Thyroid gland (tissue), 4 donors: Measurements from ENCODE around the gene MYO18A. TPM values are rescaled to one million over a fixed set of nuclear protein-coding genes. Genes with fewer than 3 reads are reported as not detected.

Experiments used
- DNase-seq, 2 donors: peaks; one replicate each; pipeline ENCODE4 v3.0.0-alpha.2; 2019
- H3K27ac ChIP-seq, 3 donors: fragments of 200-600 bp; sonication (generic); 1 replicate in 2 of 3; 2 replicates in 1 of 3; pipeline ENCODE4 v1.5.1; 2016 to 2019; ENCODE audit warnings: mild to moderate bottlenecking in 1 of 3, moderate library complexity in 1 of 3
- H3K27me3 ChIP-seq: fragments of 200-600 bp; sonication (generic); one replicate; pipeline ENCODE4 v1.5.1; 2019
- H3K36me3 ChIP-seq, 2 donors: fragments of 200-600 bp; sonication (generic); one replicate each; pipeline ENCODE4 v1.5.1; 2016 to 2019
- H3K4me1 ChIP-seq, 2 donors: fragments of 200-600 bp; sonication (generic); one replicate each; pipeline ENCODE4 v1.5.1; 2017 to 2019
- H3K4me3 ChIP-seq, 3 donors: fragments of 200-600 bp; sonication (generic); replicated peaks in 1 of 3; 1 replicate in 2 of 3; 2 replicates in 1 of 3; pipeline ENCODE4 v1.5.1; 2016; ENCODE audit warnings: mild to moderate bottlenecking in 1 of 3
- H3K9me3 ChIP-seq: fragments of 200-600 bp; sonication (generic); one replicate; pipeline ENCODE4 v1.5.1; 2017
- POLR2A ChIP-seq, 2 donors: fragments of 450-650 bp; IDR thresholded peaks; one replicate each; pipeline ENCODE4 v1.6.1; 2017; ENCODE audit warnings: antibody characterized with exemption in 2 of 2, mild to moderate bottlenecking in 2 of 2, moderate library complexity in 1 of 2
- WGBS, 2 donors: methylation state at CpG; one replicate each; pipeline ENCODE4 v1.1.5; 2017; 5-methylcytosine and 5-hydroxymethylcytosine counted together
- intact Hi-C: fragments of 100-400 bp; cut with DNase I; formaldehyde crosslinking; loops from one replicate; pipeline ENCODE4 v1.15.1; 2023
- total RNA-seq, 4 donors: library from RNA; depleted of rRNA; stranded (reverse); fragments of >200 nt; gene quantifications; one replicate each; pipeline ENCODE4 v1.2.3, GENCODE V29; 2016
- TF ChIP-seq, protein P1 (sequence below), 6 experiments: fragments of 200-600 bp in 3 of 6; fragments of 450-650 bp in 3 of 6; sonication (generic) in 3 of 6; IDR thresholded peaks; one replicate each; pipeline ENCODE4 v1.5.1; 2016 to 2019; ENCODE audit warnings: antibody characterized with exemption in 6 of 6, mild to moderate bottlenecking in 2 of 6, inconsistent platforms in 1 of 6, moderate library complexity in 1 of 6

MYO18A gene
- total RNA-seq, 4 donors from 2014 or later, result 32.1 to 49.8 (median 40.6) TPM

DNA sequence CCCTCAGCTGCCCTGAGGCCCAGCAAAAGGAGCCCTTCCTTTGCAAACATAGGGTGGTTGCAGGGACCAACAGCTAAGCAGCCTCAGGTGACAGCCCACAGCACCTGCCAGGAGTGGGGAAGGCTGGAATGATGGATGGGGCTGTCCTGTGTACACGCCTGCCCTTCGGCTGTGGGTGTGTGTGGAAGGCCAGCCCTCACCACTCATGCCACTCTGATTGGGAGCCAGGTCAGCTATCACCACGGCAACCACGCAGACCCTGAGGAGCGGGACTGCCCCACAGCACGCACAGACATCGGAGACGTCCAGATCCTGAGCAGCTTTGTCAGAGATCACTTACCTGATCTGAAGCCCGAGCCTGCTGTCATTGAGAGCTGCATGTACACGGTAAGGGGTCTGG is 125.4 kb downstream of the MYO18A start:
- intact Hi-C loops, result no loop called here
- no peak for DNase-seq
- TF ChIP-seq, protein P1, sequence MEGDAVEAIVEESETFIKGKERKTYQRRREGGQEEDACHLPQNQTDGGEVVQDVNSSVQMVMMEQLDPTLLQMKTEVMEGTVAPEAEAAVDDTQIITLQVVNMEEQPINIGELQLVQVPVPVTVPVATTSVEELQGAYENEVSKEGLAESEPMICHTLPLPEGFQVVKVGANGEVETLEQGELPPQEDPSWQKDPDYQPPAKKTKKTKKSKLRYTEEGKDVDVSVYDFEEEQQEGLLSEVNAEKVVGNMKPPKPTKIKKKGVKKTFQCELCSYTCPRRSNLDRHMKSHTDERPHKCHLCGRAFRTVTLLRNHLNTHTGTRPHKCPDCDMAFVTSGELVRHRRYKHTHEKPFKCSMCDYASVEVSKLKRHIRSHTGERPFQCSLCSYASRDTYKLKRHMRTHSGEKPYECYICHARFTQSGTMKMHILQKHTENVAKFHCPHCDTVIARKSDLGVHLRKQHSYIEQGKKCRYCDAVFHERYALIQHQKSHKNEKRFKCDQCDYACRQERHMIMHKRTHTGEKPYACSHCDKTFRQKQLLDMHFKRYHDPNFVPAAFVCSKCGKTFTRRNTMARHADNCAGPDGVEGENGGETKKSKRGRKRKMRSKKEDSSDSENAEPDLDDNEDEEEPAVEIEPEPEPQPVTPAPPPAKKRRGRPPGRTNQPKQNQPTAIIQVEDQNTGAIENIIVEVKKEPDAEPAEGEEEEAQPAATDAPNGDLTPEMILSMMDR (IDR thresholded peaks at IDR 0.05), result no peak
- no peak for TF ChIP-seq POLR2A (IDR thresholded peaks at IDR 0.05)
- Histone ChIP-seq H3K36me3 (no peaks in the 10 kb centered on the region), H3K27me3 (no peaks in the 10 kb centered on the region), H3K27ac (no peak overlapping the region), H3K4me3 (no peak overlapping the region), H3K9me3 (no peaks in the 10 kb centered on the region), H3K4me1 (no peaks in the 10 kb centered on the region)
- 61 to 80% methylated on average over 6 to 8 of the region's 10 CpGs for WGBS, 2 donors

DNA sequence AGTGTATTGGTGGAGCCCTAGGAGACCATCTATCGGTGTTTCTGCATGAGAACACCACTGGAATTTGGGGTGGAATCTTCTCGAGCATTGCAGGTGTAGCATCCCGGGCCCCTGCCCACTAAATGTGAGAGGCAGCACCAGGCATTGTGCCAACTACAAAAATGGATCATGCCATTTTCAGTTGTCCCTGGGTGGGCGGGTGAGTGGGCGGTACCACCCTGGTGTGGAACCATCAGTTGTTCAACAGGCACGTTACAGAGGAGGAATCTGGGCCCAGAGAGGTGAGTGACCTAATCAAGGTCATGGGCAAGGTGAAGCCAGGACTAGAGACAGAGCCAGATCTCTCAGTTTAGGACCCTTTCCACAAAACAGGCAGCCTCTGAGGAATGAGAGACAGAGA is 128.5 kb downstream of the MYO18A start:
- Histone ChIP-seq H3K4me1 (no peaks in the 10 kb centered on the region), H3K36me3 (no peaks in the 10 kb centered on the region), H3K27ac (no peak overlapping the region), H3K9me3 (no peaks in the 10 kb centered on the region), H3K27me3 (no peaks in the 10 kb centered on the region), H3K4me3 (no peak overlapping the region)
- WGBS, 2 donors, result 62 to 64% methylated on average over 6 of the region's 6 CpGs
- intact Hi-C loops, result no loop called here
- no peak for DNase-seq
- TF ChIP-seq, protein P1 (IDR thresholded peaks at IDR 0.05), result no peak
- no peak for TF ChIP-seq POLR2A (IDR thresholded peaks at IDR 0.05)

DNA sequence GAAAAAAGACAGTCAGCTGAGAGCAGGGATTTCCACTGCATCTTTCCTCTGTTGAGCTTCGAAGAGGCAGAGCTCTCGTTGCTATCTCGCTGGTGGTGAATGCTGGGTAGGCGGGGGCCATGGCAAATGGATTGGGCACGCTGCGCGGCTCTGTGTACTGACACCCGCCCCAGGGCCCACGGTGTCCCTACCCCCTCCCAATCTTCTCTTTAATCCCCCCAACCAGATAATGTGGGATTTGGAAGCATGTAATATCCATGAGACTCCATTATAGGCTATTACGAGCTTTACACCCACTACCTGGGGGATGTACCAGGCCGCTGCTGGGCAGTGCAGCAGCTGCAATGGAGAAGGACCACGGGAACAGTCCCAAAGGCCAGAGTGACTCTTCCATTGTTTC is 129.0 kb downstream of the MYO18A start:
- no peak for DNase-seq
- Histone ChIP-seq H3K27me3 (no peaks in the 10 kb centered on the region), H3K4me1 (no peaks in the 10 kb centered on the region), H3K27ac (no peak overlapping the region), H3K36me3 (no peaks in the 10 kb centered on the region), H3K4me3 (no peak overlapping the region), H3K9me3 (no peaks in the 10 kb centered on the region)
- WGBS, 2 donors, result 84 to 93% methylated on average over 12 of the region's 12 CpGs
- intact Hi-C loops, result no loop called here
- no peak for TF ChIP-seq POLR2A (IDR thresholded peaks at IDR 0.05)
- TF ChIP-seq, protein P1 (IDR thresholded peaks at IDR 0.05), result no peak

DNA sequence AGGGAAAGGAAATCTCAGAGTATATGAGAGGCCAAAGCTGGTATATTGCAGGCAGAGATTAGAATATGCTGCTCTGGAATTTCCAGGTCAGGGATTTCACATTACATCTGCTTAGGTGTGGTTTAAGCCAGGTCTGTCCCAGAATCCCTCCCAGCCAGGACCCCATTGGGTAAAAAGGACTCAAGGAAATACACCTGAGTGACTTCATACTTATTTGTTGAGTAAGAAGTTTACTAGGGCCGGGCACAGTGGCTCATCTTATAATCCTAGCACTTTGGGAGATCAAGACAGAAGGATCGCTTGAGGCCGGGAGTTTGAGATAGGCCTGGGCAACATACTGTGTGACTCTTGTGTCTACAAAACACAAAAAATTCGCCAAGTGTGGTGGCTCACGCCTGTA is 130.0 kb downstream of the MYO18A start:
- intact Hi-C loops, result no loop called here
- Histone ChIP-seq H3K27ac (no peak overlapping the region), H3K27me3 (no peaks in the 10 kb centered on the region), H3K36me3 (no peaks in the 10 kb centered on the region), H3K4me3 (no peak overlapping the region), H3K4me1 (no peaks in the 10 kb centered on the region), H3K9me3 (no peaks in the 10 kb centered on the region)
- WGBS, 2 donors, result 90 to 93% methylated on average over 5 of the region's 5 CpGs
- no peak for TF ChIP-seq POLR2A (IDR thresholded peaks at IDR 0.05)
- TF ChIP-seq, protein P1 (IDR thresholded peaks at IDR 0.05), result no peak
- no peak for DNase-seq

DNA sequence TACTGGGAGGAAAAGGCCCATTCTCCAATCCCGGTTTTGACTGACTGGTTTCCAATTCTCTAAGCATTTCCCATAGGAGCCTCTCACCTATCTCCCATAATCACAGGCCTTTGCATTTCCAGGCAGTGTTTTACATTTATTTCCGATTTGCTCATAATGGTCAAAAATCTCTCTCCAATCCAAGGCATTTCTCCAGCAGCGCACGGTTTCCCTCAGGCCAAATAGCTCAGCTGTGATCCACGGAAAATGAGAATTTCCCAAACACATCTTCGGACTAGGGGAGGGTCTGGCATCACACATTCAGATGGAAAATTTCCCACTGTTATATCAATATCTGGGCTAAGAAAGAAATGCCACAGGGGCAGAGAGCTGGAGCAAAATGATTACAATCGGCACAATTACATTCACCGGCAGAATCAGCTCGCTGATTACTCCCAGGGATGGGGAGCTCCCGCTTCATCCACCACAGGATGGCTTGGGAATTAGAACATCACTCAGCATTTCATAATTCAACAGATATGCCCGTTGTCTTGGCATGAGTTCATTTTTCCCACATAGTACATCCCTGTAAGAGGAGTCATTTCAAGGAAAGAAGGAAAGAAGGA is 130.6 kb downstream of the MYO18A start:
- TF ChIP-seq POLR2A (IDR thresholded peaks at IDR 0.05), result no peak
- TF ChIP-seq, protein P1 (IDR thresholded peaks at IDR 0.05), result no peak
- Histone ChIP-seq H3K9me3 (no peaks in the 10 kb centered on the region), H3K4me1 (no peaks in the 10 kb centered on the region), H3K27me3 (no peaks in the 10 kb centered on the region), H3K27ac (no peak overlapping the region), H3K4me3 (no peak overlapping the region), H3K36me3 (no peaks in the 10 kb centered on the region)
- DNase-seq, result no peak
- WGBS, 2 donors, result 87 to 93% methylated on average over 11 of the region's 11 CpGs
- intact Hi-C loops, result no loop called here
